HepG2 (cell line): ENCODE data around the gene FOXA1.

Source experiments
- ATF2 ChIP-seq: sonication (generic); formaldehyde crosslinking; IDR thresholded peaks from 2 replicates; pipeline ENCODE4 v1.4.0; 2020; ENCODE audit warnings: missing genetic modification reagents
- CBX5 ChIP-seq: sonication (generic); formaldehyde crosslinking; IDR thresholded peaks from 2 replicates; pipeline ENCODE4 v1.4.0; 2020; ENCODE audit warnings: missing genetic modification reagents, borderline replicate concordance
- CTCF ChIP-seq: sonication (generic); formaldehyde crosslinking; IDR thresholded peaks from 2 replicates; pipeline ENCODE4 v1.5.0; 2020; ENCODE audit warnings: mild to moderate bottlenecking, missing genetic modification reagents, moderate library complexity
- FOXK2 ChIP-seq: fragments of 450-650 bp; IDR thresholded peaks from 2 replicates; pipeline ENCODE4 v1.6.1; 2016
- IRF1 ChIP-seq: sonication (generic); formaldehyde crosslinking; IDR thresholded peaks from 2 replicates; pipeline ENCODE4 v1.4.0; 2020; ENCODE audit warnings: low read depth, mild to moderate bottlenecking, missing genetic modification reagents
- NFATC3 ChIP-seq: sonication (generic); formaldehyde crosslinking; IDR thresholded peaks from 2 replicates; pipeline ENCODE4 v1.5.1; 2020; ENCODE audit warnings: mild to moderate bottlenecking, missing genetic modification reagents
- PHF21A ChIP-seq: sonication (generic); formaldehyde crosslinking; IDR thresholded peaks from 2 replicates; pipeline ENCODE4 v1.5.0; 2020; ENCODE audit warnings: mild to moderate bottlenecking, missing genetic modification reagents
- PPARG ChIP-seq: conservative IDR thresholded peaks from 2 replicates; pipeline ENCODE4 v1.6.1; 2016; ENCODE audit warnings: missing biosample characterization, missing genetic modification reagents
- REST ChIP-seq, 2 experiments: IDR thresholded peaks; 2 replicates each; pipeline ENCODE4 v1.6.1; 2011 to 2012; ENCODE audit warnings: low read length in 2 of 2, borderline replicate concordance in 1 of 2, low read depth in 1 of 2, mild to moderate bottlenecking in 1 of 2, moderate library complexity in 1 of 2
- SKIL ChIP-seq: sonication (generic); formaldehyde crosslinking; IDR thresholded peaks from 2 replicates; pipeline ENCODE4 v1.8.0; 2022; ENCODE audit warnings: missing genetic modification reagents, mild to moderate bottlenecking, moderate library complexity, borderline replicate concordance
- TCF7L2 ChIP-seq: IDR thresholded peaks from 2 replicates; pipeline ENCODE4 v1.6.1; 2011; ENCODE audit warnings: mild to moderate bottlenecking, low read depth, low read length, moderate library complexity
- ZBTB44 ChIP-seq: sonication (generic); formaldehyde crosslinking; IDR thresholded peaks from 2 replicates; pipeline ENCODE4 v1.4.0; 2020; ENCODE audit warnings: missing genetic modification reagents
- ZNF281 ChIP-seq: sonication (generic); formaldehyde crosslinking; IDR thresholded peaks from 2 replicates; pipeline ENCODE4 v1.4.0; 2020; ENCODE audit warnings: missing genetic modification reagents, borderline replicate concordance

GRCh38 chr14:37597538-37597913 lies 2.5 kb upstream of the FOXA1 start:
- TF ChIP-seq CTCF (CRISPR knock-in tag) (peak; percentile 33), SKIL (CRISPR knock-in tag) (no peak), CBX5 (CRISPR knock-in tag) (no peak), PPARG (CRISPR knock-in tag) (no peak), FOXK2 (no peak), PHF21A (no peak), NFATC3 (no peak), REST (IDR thresholded peaks at IDR 0.05; ENCODE audit: borderline replicate concordance in 1 of 2, low read depth in 1 of 2, low read length in 2 of 2) (no peak), IRF1 (CRISPR knock-in tag) (no peak), ZNF281 (no peak), ATF2 (CRISPR knock-in tag) (0 out of 2 replicates have a peak, but pooled peaks have one; percentile 8), ZBTB44 (CRISPR knock-in tag) (0 out of 2 replicates have a peak, but pooled peaks have one; percentile 7), TCF7L2 (no peak)
